ENCODE data around the gene FOXJ3.

- TF ChIP-seq, protein P1, sequence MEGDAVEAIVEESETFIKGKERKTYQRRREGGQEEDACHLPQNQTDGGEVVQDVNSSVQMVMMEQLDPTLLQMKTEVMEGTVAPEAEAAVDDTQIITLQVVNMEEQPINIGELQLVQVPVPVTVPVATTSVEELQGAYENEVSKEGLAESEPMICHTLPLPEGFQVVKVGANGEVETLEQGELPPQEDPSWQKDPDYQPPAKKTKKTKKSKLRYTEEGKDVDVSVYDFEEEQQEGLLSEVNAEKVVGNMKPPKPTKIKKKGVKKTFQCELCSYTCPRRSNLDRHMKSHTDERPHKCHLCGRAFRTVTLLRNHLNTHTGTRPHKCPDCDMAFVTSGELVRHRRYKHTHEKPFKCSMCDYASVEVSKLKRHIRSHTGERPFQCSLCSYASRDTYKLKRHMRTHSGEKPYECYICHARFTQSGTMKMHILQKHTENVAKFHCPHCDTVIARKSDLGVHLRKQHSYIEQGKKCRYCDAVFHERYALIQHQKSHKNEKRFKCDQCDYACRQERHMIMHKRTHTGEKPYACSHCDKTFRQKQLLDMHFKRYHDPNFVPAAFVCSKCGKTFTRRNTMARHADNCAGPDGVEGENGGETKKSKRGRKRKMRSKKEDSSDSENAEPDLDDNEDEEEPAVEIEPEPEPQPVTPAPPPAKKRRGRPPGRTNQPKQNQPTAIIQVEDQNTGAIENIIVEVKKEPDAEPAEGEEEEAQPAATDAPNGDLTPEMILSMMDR (IDR thresholded peaks at IDR 0.05; ENCODE audit: poor library complexity), result no peak
- TF ChIP-seq EZH2phosphoT487 (IDR thresholded peaks at IDR 0.05; ENCODE audit: low read depth, severe bottlenecking, unreplicated experiment), result no peak
Observed at GRCh38 chr1:42135426-42135825, 199.6 kb downstream of the FOXJ3 start.
